ENCODE data around the gene WDR62. TPM values are rescaled to one million over a fixed set of nuclear protein-coding genes. Genes with fewer than 3 reads are reported as not detected.
A peak's percentile ranks its signal among the peaks of the same experiment; 100 is the strongest.

WDR62 gene
- total RNA-seq, 1 experiment from 2014 or later, result 30.0 TPM

- peaks cover 23 to 25% of the 10 kb centered on the region in 2 experiments for H3K4me1 Mint-ChIP-seq
- Histone ChIP-seq H3K79me2 (ENCODE audit: insufficient read depth, low read length) (no peaks in the 10 kb centered on the region), H2BK20ac (ENCODE audit: low read depth, low read length, poor library complexity, severe bottlenecking) (no peak overlapping the region), H2AK5ac (ENCODE audit: insufficient read length, low read length) (no peak overlapping the region), H3K27ac (ENCODE audit: insufficient read length, low read depth, low read length) (no peak overlapping the region), H2BK120ac (ENCODE audit: low read depth, low read length, poor library complexity, severe bottlenecking) (no peak overlapping the region), H3K9me3 (ENCODE audit: control insufficient read depth, low read depth, low read length) (no peaks in the 10 kb centered on the region), H4K20me1 (ENCODE audit: control insufficient read depth, insufficient read depth, insufficient read length) (no peaks in the 10 kb centered on the region), H3K9ac (ENCODE audit: extremely low read depth, insufficient read length, low read length) (no peak overlapping the region), H3K79me1 (ENCODE audit: insufficient read depth, low read depth, low read length, poor library complexity, severe bottlenecking) (no peaks in the 10 kb centered on the region), H3K18ac (ENCODE audit: insufficient read length, low read depth, low read length) (no peak overlapping the region), H3T11ph (ENCODE audit: low read length) (no peak overlapping the region), H3K4me1 (ENCODE audit: insufficient read depth, low read length) (no peaks in the 10 kb centered on the region; the same call in 1 of the 2 replicates), H2AFZ (ENCODE audit: low read length) (no peak overlapping the region), H4K5ac (ENCODE audit: insufficient read length, low read depth, low read length) (no peak overlapping the region), H3K56ac (ENCODE audit: insufficient read length, low read depth, low read length) (no peak overlapping the region), H4K91ac (ENCODE audit: insufficient read length, low read depth, low read length) (no peak overlapping the region), H3K23me2 (ENCODE audit: insufficient read length, low read depth, low read length, poor library complexity, severe bottlenecking) (no peaks in the 10 kb centered on the region), H2BK15ac (ENCODE audit: low read depth, low read length) (no peak overlapping the region), H2BK5ac (ENCODE audit: insufficient read length, low read length) (no peak overlapping the region), H4K8ac (replicated peaks; ENCODE audit: insufficient read length, low read depth, low read length) (no peak overlapping the region), H2BK12ac (ENCODE audit: insufficient read length, low read depth, low read length) (no peak overlapping the region), H3K4ac (ENCODE audit: low read depth, low read length) (no peak overlapping the region), H3K14ac (ENCODE audit: insufficient read depth, low read length) (no peak overlapping the region), H3K27me3 (ENCODE audit: insufficient read depth, low read length) (no peaks in the 10 kb centered on the region), H3K23ac (ENCODE audit: insufficient read length, low read depth, low read length) (no peak overlapping the region), H3K4me2 (ENCODE audit: insufficient read depth, insufficient read length, low read length) (no peak overlapping the region)
- 0 out of 5 replicates have a peak overlapping the region, but pooled peaks of 1 of the 2 experiments have one; percentile 31 for H3K4me3 Mint-ChIP-seq
- peak overlapping the region in 2 of 3 experiments; percentile 92 to 93; a peak in 5 of 7 replicates for H3K27ac Mint-ChIP-seq
- TF ChIP-seq, protein P1, sequence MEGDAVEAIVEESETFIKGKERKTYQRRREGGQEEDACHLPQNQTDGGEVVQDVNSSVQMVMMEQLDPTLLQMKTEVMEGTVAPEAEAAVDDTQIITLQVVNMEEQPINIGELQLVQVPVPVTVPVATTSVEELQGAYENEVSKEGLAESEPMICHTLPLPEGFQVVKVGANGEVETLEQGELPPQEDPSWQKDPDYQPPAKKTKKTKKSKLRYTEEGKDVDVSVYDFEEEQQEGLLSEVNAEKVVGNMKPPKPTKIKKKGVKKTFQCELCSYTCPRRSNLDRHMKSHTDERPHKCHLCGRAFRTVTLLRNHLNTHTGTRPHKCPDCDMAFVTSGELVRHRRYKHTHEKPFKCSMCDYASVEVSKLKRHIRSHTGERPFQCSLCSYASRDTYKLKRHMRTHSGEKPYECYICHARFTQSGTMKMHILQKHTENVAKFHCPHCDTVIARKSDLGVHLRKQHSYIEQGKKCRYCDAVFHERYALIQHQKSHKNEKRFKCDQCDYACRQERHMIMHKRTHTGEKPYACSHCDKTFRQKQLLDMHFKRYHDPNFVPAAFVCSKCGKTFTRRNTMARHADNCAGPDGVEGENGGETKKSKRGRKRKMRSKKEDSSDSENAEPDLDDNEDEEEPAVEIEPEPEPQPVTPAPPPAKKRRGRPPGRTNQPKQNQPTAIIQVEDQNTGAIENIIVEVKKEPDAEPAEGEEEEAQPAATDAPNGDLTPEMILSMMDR (conservative IDR thresholded peaks at IDR 0.05), result no peak
- peaks cover 24 to 56% (median 44%) of the 10 kb centered on the region in 3 experiments for H3K36me3 Mint-ChIP-seq (ENCODE audit: insufficient read depth in 1 of 3, low read depth in 3 of 3)
- no CpG with 5 or more reads among the region's 6 CpGs for WGBS (ENCODE audit: extremely low coverage, insufficient read length, low lambda C conversion rate)
- DNase-seq, result no peak
- H3K9me3 Mint-ChIP-seq, result no peaks in the 10 kb centered on the region
- H3K27me3 Mint-ChIP-seq (ENCODE audit: low read depth), result no peaks in the 10 kb centered on the region; the same call in 1 of the 2 replicates
Observed at GRCh38 chr19:36106441-36106840, 51.7 kb downstream of the WDR62 start.

Measured in H9 (cell line).